Limb (tissue), 2 donors: ENCODE data around the gene KPRP.

Source experiments
- DNase-seq, 2 donors: peaks; one replicate each; pipeline ENCODE4 v3.0.0-alpha.2; 2016; ENCODE audit errors: extremely low spot score in 2 of 2

The KPRP gene

GRCh38 chr1:152770411-152770810, 12.6 kb downstream of the KPRP start:
- DNase-seq = no peak

GRCh38 chr1:152774875-152775274, 17.1 kb downstream of the KPRP start, which contains the start of gene LCE1F:
Gene LCE1F, plus strand, starts transcription at chr1:152775140. Its CDS starts 1,232 bp downstream, at chr1:152776372.
- DNase-seq = no peak

GRCh38 chr1:152776361-152776760, 18.5 kb downstream of the KPRP start:
- DNase-seq = no peak

- DNase-seq = no peak
These were observed 19.8 kb downstream of the KPRP start for GRCh38 chr1:152777510-152778137.

- no peak for DNase-seq
These were observed 25.3 kb downstream of the KPRP start for GRCh38 chr1:152783095-152783494.

- no peak for DNase-seq
These were observed 28.3 kb downstream of the KPRP start, which contains the start of gene LCE1E for GRCh38 chr1:152786077-152786476. Gene LCE1E, plus strand, starts transcription at chr1:152786257. Its CDS starts 1,043 bp downstream, at chr1:152787300.

GRCh38 chr1:152795686-152796085, 37.9 kb downstream of the KPRP start:
- DNase-seq = no peak

- no peak for DNase-seq
These were observed 38.6 kb downstream of the KPRP start, which contains the start of gene LCE1D for GRCh38 chr1:152796421-152796820. Gene LCE1D, plus strand, starts transcription at chr1:152796721. Its CDS starts 1,074 bp downstream, at chr1:152797795.

- DNase-seq = no peak
These were observed 43.5 kb downstream of the KPRP start for GRCh38 chr1:152801333-152801732.

- no peak for DNase-seq
These were observed 48.8 kb downstream of the KPRP start, which contains the start of gene LCE1C for GRCh38 chr1:152806576-152806975. Gene LCE1C, minus strand, starts transcription at chr1:152806651. Its CDS starts 1,173 bp downstream, at chr1:152805478.

- no peak for DNase-seq
These were observed 53.2 kb downstream of the KPRP start for GRCh38 chr1:152811050-152811449.
